Fibroblast of the conjunctiva (primary cell): ENCODE data around the gene UTP3.
A peak's percentile ranks its signal among the peaks of the same experiment; 100 is the strongest.
"Not testable (repeated sequence)": the region's sequence is repeated elsewhere in the genome, so short reads cannot be mapped to it uniquely, and the experiment has no call there.

ENCODE experiments used
- DNase-seq: peaks from one replicate; pipeline ENCODE4 v3.0.0-alpha.2; 2010; ENCODE audit warnings: low read depth

The UTP3 gene, protein sequence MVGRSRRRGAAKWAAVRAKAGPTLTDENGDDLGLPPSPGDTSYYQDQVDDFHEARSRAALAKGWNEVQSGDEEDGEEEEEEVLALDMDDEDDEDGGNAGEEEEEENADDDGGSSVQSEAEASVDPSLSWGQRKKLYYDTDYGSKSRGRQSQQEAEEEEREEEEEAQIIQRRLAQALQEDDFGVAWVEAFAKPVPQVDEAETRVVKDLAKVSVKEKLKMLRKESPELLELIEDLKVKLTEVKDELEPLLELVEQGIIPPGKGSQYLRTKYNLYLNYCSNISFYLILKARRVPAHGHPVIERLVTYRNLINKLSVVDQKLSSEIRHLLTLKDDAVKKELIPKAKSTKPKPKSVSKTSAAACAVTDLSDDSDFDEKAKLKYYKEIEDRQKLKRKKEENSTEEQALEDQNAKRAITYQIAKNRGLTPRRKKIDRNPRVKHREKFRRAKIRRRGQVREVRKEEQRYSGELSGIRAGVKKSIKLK

DNA sequence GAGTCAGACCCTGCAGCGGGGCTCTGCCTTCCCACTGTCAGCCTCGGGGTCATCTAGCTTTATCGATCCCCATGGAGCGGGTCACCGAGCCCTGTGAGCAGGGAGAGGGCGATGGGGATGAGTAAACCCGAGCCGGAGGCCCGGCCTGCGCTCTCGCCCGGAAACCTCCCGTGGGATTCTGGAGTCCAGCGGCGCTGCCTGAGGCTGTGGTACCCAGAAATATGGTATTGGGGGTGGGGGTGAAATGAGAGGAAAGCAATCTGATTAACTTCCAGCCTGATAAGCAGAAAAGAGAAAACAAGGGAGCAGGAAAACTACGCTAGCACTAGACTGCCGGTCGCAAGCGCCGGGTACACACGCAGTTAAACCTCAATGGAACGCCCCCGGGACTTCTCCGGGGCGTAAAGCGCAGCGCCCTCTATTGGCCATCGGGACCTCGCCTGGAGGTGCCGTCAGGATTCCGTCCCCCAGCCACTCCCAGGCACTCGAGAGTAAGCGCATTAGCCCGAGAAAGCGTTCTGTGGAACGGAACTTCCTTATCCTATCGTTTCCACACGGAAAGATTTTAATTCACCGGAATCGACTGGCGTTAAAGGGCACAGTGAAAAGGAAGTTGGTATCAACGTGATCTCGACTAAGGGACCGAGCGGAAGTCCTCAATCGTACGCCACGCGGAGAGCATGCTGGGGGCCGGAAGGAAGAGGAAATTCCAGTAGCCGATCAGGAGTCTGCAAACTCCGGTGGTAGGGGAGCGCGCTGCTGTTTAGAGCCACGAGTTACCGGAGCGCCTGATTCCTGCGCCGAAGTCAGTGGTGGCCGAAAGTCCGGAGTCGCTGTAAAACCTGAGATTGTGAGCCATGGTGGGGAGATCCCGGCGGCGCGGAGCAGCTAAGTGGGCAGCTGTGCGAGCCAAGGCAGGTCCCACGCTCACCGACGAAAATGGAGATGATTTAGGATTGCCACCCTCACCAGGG is at the start of gene UTP3:
UTP3 (plus strand) TSS at position 712 of the 974 bp plus-strand sequence; CDS start at position 858, 146 bp downstream.
- peak; percentile 97 for DNase-seq

DNA sequence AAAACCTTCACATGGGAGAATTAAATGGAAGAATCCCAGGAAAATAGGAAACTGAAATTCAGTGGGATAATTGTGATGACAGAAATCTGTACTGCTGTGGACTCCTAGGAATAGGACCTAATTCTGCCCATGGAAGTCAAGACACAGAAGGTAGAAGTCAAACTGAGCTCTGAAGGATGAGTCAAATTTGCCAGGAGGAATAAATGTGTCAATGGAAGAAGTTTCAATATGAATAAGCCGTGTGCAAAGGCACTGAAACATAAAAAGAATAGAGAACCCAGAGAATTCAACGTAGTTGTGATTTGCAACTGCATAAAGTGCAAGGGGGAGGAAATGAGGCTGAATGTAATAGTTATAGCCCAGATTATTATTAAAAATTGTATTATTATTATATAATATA is 48.1 kb upstream of the UTP3 start:
- DNase-seq: no peak

DNA sequence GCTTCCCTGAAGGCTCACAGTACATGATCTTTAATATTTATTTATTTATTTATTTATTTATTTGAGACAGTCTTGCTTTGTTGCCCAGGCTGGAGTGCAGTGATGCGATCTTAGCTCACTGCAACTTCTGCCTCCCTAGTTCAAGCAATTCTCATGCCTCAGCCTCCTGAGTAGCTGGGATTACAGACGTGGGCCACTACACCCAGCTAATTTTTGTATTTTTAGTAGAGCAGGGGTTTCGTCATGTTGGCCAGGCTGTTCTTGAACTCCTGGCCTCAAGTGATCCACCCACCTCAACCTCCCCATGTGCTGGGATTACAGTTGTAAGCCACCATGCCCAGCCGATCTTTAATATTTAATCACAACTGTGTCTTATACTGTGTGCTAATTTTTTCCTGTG is 37.6 kb upstream of the UTP3 start:
- not testable (repeated sequence) for DNase-seq

DNA sequence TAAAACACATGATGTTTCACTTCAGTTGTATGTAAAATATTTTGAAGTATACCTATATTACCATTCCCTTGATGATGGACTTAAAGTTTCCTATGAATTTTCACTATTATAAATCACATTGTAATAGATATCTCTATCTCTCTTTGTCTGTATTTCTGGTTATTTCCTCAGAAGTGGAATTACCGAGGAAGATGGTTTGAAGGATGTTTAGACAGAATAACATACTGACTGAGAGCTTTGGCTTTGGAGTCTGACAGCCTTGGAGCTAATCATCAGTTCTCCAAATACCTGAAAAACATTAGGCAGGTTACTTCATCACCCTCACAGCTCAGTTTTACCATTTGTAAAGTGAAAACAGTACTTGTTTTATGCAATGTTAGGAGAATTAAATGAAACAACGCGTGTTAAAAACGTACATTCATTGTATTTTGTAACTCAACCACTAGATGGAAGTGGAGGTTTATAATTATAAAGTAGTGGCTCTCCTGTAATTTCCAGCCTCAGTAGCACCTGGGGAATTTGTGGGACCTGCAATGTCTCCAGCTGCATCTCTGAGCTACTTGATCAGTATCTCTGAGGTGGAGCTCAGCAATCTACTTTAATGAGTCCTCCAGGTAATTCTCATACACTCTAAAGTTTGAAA is 36.3 kb upstream of the UTP3 start:
- DNase-seq: no peak

DNA sequence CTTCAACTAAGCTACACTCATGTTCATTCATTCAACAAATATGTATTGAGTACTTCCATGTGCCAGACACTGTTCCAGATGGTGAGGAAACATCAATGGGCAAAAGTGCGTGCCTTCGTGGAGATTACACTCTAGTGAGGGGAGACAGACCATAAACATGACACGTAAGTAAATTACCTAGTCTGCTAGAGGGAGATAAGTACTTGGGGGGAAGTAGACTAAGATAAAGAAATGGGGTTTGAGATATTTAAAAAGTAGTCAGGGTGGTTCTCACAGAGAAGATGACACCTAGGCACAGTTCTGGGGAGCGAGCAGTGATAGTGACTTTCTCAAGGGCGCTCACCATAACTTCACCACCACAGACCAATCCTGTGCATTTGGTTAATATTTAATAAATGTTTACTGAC is 33.7 kb upstream of the UTP3 start:
- DNase-seq: no peak

DNA sequence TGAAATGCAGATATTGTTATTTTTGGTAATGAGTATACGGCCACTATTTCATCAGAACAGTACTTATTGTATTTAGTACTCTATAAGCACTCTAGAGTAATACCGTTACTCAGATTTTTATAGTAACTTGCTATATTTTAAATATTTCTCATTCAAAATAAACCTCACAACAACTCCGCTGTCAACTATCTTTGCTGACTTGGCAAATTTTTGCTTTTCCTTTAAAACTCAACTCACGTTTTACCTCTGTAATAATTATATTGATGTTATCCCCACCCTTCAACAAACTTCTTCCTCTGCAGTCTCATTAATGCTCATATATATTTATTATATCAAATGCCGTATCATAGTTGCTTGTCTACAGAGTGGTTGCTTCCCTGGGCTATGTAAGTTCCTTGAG is 31.0 kb upstream of the UTP3 start:
- no peak for DNase-seq

DNA sequence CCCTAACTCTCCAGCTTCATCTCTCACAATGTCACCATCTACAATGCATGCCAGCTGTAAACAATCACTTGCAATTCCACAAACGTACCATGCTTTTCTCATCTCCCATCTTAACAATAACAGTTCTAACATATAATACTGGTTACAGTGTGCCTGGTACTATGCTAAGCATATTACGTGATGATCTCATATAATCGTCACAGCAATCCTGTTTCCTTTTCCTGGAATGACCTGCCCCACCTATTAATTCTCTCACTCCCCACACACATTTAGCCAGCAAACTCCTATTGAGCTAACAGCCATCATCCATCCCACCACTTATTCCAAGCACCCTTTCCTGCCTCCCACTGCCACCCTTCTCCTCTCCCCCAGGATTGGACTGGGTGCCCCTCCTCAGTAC is 29.9 kb upstream of the UTP3 start:
- no peak for DNase-seq

DNA sequence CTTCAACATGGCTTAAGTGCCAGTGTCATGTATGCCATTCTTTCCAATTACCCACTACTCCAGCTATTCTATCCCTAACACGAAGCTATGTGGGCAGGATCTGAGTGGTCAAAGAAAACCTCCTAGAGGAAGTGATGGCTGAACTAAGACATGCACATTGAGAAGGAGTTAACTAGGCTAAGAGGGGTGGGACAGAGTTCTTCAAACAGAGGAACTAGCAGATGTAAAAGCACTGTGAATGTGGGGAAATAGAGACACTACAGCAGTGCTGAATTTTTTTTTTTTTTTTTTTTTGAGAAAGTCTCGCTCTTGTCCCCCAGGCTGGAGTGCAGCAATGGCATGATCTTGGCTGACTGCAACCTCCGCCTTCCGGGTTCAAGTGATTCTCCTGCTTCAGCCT is 28.2 kb upstream of the UTP3 start:
- no peak for DNase-seq

DNA sequence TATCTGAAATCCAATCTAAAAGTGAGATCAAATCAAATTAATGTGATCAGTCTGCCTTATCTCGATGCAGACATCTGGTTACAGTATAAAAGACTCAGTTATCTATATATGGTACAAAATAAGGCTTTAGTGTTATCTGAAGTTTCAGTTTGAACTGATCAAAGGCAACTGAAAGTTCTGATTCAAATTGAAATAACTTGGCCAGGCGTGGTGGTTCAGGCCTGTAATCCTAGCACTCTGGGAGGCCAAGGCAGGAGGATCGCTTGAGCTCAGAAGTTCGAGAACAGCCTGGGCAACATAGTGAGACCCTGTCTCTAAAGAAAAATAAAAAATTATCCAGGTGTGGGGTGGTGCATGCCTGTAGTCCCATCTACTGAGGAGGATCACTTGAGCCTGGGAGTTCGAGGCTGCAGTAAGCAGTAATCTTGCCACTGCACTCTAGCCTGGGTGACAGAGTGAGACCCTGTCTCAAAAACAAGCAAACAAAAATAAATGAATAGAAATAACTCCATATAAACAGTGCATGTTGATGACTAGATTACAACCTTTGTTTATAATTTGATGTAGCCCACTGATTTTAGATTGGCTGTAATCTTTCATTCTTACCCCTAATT is 26.9 kb upstream of the UTP3 start:
- not testable (repeated sequence) for DNase-seq

DNA sequence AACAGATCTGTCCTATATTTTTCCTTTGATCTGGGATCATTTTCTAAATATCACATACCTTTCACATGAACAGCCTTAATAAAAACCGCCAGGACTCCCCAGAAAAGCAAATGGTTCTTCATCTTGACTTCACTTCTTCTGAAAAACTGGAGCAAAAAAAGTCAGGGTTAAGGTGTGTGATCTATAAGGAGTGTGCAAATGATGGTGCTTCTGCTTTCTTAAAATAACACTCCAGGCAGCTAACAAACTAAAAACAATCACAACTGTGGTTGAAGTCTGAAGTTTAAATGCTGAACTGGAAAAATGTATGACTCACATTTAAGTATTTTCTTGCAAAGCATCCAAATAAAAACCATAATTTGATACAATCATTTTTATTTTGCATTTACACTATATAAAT is 22.0 kb upstream of the UTP3 start, which contains the start of gene JCHAIN:
JCHAIN (minus strand) TSS at position 140 of the 400 bp plus-strand sequence; CDS start at position 122, 18 bp downstream.
- DNase-seq: no peak

DNA sequence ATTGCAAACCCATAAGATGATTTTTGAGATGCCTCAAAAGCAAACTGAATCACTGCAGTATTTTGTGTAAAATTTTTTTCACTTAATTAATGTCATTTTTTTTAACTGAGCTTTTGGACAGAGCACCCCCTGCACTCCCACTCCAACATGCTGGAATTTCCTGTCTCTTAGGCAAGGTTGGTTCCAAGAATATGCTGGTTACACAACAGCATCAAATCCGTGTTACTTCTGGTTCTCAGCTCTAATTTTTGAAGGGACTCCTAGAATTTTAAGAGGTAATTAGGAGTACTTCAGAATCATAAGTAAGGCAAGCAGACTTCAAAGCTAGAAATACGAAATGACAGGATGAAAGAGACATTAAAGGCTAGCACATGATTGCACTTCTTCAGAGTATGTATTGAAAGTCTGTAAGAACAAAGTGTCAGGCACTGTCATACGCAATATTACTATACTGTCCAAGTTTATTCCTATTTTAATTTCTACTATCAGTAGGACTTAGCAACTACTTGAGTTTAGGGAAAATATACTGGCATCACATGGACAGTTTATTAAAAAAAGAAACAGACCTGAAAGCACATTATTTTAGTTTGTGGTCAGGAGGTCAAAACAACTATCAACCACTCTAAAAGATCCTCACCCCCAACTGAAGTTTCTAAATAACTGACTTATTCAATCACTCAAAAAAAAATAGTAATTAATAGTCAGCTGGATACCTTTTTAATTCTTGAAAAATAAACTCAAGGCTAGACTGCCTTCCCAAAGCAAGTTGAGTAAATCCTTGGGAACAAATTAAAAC is 20.4 kb upstream of the UTP3 start:
- DNase-seq: no peak

DNA sequence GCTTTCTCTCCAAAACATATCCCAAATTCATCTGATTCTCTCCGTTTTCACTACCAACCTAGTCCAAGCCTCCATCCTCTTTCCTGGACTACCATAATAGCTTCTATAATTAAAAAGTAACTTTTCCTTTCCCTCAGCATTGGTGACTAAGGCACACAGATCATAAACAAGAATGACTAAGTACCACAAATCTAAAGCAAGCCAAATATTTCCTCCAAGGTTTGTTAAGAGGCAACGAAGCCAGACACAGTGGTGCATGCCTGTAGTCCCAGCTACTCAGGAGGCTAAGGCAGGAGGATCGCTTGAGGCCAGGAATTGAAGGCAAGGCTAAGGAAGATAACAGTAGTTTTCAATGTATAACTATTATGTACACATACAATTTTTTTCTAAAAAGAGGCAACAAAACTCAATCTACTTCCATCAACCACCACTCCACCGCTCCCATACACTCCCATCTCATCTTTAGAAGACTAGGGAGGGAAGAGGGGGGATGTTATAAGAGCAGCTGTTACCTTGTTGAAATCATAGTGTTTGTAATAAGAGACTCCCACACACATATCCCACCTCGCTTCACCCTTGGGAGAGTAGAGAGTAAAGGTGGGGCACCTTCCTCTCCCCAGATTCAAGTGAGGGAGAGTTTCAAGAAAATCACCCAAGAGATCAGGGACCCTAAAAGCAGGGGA is 17.9 kb upstream of the UTP3 start:
- DNase-seq: no peak

DNA sequence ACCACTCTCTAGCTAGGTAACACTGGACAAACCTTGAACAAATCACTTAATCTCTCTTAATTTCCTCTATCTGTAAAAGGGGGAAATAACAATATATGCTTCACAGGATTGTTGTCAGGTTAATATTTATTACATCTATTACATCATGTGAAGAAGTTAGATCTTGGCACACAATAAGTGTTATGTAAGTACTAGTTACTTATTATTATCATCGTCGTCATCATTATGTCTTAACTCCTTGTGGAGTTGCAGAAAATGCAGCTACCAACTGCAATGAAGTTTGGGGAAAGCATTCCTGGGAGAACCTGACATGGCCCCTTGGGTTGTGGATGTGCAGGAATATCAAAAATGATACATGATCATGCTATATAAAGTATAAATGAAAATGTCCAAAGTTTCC is 17.2 kb upstream of the UTP3 start:
- no peak for DNase-seq

DNA sequence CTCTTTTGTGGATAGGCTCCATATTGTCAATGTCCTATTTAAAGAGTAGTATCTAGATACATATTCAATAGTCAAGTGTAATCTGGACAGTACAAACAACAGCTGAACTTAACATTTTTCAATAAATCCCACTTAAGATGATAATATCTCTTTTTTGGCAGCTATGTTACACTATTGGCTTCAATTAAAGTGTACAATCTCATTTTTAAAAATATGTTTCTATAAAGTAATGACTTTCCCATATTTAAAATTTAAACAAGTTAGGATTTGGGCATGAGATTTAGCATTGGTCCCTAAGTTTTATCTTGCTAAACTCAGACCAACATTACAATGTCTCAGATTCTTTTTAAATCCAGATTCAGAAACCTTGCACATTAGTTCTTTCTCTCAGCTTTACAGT is 14.1 kb upstream of the UTP3 start:
- no peak for DNase-seq

DNA sequence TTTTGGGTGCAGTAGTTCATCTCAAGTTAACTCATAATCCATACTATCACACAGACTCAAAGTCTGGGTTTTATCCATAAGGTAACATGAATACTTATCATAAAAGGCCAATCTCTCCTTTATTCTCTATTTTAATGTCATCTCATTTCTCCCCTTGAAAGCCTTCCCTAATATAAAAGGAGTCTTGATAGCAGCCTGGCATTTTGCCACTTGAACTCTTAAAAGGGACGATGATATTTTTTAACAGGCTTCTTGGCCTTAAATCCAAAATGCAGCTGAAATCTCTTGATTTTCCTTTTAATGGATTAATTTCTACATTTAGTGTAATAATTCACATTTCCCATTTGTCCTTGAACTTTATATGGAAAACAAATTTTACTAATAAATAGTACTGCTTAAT is 13.6 kb upstream of the UTP3 start:
- no peak for DNase-seq

DNA sequence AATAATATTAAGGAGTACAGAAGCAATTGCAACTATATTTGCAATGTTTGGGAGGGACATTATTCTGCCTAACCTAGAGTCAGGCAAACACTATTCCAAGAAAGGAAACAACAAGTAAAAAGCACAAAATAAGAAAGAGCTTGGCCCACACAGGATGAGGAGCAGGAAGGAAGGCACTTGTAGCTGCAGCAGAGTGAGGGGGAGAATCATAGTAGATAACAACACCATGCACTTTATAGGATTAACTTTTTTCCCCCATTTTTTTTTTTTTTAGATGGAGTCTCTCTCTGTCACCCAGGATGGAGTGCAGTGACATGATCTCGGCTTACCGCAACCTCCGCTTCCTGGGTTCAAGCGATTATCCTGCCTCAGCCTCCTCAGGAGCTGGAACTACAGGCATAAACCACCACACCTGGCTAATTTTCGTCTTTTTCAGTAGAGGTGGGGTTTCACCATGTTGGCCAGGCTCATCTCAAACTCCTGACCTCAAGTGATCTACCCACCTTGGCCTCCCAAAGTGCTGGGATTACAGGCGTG is 11.7 kb upstream of the UTP3 start:
- DNase-seq: no peak

DNA sequence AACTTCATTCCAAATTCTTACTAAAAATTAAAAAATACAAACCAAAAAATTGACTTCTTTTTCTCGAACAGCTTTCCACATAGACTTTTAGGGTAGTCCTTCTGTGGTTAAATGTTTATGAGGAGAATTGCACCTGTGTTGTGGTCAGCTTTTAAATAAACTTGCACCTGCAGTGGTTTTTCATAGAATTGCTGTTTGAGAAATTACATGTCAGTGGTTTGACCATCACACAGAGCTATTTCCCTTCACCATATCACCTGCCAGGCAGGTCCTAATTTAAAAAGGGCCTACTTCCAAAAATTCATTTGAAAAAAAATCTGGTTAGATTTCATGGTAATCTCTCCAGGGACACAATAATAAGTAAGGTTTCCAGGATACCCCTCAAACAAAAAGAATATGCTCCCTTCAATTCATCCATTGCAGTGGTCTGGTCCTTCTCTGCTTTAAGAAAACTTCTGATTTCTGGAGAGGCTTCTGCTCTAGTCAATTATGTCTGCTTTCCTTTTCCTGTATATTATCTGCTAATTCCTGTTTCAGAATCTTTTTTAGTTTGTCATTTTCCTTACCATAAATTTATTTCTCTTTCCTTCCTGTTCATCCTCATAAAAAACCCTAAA is 9.8 kb upstream of the UTP3 start:
- DNase-seq: no peak

DNA sequence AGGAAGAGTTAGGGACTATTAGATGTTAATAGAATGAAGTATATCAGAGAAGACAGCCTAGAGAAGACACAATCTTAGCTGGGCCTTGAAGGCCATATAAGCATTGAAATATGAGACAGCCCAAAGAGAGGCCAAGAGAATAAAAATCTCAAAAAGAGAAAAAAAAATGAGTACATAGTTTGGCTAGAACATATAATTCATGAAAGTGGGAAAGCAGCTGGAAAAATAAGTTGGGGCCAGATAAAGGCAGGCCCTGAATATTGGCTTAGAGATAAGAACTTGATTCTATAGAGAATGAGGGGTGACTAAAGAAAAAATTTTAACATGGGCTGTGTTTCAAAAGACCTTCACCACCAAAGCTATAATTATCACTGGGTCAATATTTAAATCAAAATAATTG is 7.4 kb upstream of the UTP3 start:
- DNase-seq: no peak

DNA sequence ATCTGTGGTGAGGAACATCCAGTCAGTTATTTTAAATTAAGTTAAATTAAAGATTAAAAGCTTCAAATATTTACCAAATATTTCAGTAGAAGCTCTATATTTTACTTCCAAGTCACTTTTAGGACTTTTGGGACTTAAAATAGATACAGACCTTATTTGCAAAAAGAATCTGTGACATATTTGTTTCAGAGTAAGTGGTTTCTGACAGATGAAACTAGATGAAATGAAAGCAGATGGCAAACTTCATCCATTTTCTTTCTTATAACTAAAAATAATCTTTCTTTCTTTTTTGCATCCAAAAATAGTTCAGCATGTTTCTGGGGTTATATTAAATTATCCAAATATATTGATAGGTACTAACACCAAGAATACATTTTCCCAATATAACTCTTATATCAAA is 6.6 kb upstream of the UTP3 start:
- no peak for DNase-seq

DNA sequence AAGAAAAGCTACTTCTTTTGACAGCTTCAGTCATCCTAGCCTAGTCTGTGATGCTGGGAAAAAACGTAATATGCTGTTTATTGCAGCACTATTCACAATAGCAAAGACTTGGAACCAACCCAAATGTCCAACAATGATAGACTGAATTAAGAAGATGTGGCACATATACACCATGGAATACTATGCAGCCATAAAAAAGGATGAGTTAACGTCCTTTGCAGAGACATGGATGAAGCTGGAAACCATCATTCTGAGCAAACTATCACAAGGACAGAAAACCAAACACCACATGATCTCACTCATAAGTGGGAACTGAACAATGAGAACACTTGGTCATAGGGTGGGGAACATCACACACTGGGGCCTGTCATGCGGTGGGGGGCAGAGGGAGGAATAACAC is 6.2 kb upstream of the UTP3 start:
- DNase-seq: not testable (repeated sequence)
